ENCODE measurements around the gene PPWD1.

The PPWD1 gene

DNA sequence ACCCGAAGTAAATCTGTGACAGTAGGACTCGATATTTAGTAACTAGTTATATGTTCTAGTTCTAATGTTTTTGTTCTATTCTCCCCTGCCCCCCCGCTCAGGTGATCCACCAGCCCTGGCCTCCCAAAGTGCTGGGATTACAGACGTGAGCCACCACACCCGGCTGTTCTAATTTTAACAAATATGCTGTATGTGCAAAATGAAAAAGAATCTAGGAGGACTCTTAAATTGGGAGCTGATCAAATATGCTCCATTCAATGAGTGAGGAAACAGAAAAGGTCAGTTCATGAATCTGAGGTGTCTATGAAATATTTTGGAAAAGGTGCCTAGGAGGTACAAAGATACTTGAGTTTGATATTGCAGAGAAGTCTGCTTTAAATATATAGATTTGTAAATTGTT is 17.0 kb upstream of the PPWD1 start:
- H3K4me3 ChIP-seq (ENCODE audit: low read depth, low read length): no peak overlapping the region
- TF ChIP-seq, protein P1, sequence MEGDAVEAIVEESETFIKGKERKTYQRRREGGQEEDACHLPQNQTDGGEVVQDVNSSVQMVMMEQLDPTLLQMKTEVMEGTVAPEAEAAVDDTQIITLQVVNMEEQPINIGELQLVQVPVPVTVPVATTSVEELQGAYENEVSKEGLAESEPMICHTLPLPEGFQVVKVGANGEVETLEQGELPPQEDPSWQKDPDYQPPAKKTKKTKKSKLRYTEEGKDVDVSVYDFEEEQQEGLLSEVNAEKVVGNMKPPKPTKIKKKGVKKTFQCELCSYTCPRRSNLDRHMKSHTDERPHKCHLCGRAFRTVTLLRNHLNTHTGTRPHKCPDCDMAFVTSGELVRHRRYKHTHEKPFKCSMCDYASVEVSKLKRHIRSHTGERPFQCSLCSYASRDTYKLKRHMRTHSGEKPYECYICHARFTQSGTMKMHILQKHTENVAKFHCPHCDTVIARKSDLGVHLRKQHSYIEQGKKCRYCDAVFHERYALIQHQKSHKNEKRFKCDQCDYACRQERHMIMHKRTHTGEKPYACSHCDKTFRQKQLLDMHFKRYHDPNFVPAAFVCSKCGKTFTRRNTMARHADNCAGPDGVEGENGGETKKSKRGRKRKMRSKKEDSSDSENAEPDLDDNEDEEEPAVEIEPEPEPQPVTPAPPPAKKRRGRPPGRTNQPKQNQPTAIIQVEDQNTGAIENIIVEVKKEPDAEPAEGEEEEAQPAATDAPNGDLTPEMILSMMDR (IDR thresholded peaks at IDR 0.05; ENCODE audit: control insufficient read depth, extremely low read depth, insufficient read depth): no peak

DNA sequence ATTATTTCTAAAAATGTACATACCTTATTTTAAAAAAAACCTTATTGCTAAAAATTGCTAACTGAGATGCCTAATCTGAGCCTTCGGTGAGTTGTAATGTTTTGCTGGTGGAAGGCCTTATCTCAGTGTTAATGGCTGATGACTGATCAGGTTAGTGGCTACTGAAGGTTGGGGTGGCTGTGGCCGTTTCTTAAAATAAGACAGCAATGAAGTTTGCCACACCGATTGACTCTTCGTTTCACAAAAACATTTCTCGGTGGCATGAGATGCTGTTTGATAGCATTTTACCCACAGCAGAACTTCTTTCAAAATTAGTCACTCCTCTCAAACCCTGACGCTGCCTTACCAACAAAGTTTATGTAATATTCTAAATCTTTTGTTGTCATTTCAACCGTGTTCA is 14.8 kb upstream of the PPWD1 start:
- TF ChIP-seq, protein P1 (IDR thresholded peaks at IDR 0.05; ENCODE audit: control insufficient read depth, extremely low read depth, insufficient read depth): no peak
- no peak for DNase-seq (ENCODE audit: low read depth)
- H3K4me3 ChIP-seq (ENCODE audit: low read depth, low read length): no peak overlapping the region

More for the DNA sequence above, 17.0 kb upstream of the PPWD1 start:
- DNase-seq (ENCODE audit: low read depth): no peak

DNA sequence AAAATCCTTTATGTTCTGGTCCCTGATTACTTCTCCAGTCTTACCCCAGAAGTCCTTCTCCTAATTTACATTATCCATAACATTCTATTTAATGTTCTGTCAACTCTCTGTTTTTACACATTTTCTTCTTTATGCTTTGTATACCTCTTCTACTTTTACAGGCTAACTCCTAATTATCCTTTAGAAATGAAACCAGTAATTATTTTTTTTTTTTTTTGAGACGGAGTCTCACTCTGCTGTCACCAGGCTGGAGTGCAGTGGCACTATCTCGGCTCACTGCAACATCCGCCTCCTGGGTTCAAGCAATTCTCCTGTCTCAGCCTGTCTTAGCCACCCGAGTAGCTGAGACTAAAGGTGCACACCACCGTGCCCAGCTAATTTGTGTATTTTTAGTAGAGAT is 9.2 kb upstream of the PPWD1 start:
- H3K4me3 ChIP-seq (ENCODE audit: low read depth, low read length): no peak overlapping the region
- DNase-seq (ENCODE audit: low read depth): no peak
- TF ChIP-seq, protein P1 (IDR thresholded peaks at IDR 0.05; ENCODE audit: control insufficient read depth, extremely low read depth, insufficient read depth): no peak

DNA sequence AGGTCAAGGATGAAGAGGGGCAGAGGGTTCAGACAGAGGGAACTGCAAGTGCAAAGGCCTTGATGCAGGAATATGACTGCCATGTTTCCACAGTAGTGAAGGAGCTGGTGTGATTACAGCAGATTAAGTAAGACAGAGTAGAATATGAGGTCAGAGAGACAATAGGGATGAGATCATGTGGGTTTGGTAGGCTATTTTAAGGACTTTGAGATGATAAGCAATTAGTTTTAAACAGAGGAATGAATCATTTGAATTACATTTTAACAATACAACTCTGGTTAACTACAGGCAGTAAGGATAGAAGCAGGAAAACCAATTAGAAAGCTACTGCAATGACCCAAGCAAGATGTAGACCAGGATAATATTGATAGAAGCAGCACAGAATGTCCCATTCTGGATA is 7.8 kb upstream of the PPWD1 start:
- TF ChIP-seq, protein P1 (IDR thresholded peaks at IDR 0.05; ENCODE audit: control insufficient read depth, extremely low read depth, insufficient read depth): no peak
- no peak overlapping the region for H3K4me3 ChIP-seq (ENCODE audit: low read depth, low read length)
- DNase-seq (ENCODE audit: low read depth): no peak

DNA sequence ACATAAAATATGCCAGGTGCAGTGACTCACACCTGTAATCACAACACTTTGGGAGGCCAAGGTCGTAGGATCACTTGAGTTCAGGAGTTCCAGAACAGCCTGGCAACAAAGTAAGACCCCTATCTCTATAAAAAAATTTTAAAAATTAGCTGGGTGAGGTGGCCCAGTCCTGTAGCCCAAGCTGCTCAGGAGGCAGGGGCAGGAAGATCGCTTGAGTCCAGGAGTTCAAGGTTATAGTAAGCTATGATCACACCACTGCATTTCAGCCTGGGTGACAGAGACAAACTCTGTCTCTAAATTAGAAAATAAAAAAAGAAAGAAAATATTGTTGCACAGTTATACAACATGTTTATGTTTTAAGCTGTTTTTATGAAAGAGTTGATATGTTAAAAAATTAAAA is 6.9 kb upstream of the PPWD1 start:
- no peak for DNase-seq (ENCODE audit: low read depth)
- TF ChIP-seq, protein P1 (IDR thresholded peaks at IDR 0.05; ENCODE audit: control insufficient read depth, extremely low read depth, insufficient read depth): no peak
- no peak overlapping the region for H3K4me3 ChIP-seq (ENCODE audit: low read depth, low read length)

DNA sequence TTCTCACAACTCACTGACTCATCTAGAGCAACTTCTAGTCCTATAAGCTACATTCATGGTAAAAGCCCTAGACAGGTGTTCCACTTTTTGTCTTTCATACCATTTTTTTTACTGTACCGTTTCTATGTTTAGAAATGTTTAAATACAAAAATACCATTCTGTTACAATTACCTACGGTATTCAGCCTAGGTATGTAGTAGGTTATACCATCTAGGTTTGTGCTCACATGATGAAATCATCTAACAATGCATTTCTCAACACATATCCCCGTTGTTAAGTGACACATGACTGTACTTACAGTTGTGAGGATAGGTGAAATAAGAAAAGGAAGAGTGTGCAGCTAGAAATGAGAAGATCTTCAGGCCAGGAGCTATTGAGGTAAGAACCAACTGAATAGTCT is 6.4 kb upstream of the PPWD1 start:
- TF ChIP-seq, protein P1 (IDR thresholded peaks at IDR 0.05; ENCODE audit: control insufficient read depth, extremely low read depth, insufficient read depth): no peak

DNA sequence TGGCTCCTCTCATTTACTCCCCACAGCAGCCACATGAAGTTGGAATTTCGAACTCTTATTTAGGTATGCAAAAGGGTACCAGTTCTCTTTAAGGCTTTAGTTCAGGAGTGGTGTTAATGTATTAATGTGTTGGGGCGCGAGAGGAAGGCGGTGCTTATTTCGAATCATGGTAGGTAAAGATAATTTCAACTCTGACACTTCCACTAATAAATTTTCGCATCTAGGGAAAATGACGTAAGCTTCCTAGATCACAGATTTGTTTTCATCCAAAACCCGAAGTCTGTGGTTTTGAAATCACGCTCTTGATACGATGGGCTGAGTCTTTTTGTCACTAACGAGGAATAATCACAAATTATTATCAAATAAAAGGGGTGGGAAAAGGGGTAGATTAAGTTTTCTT is 681 bp downstream of the PPWD1 start:
- TF ChIP-seq, protein P1 (IDR thresholded peaks at IDR 0.05; ENCODE audit: control insufficient read depth, extremely low read depth, insufficient read depth): no peak
- DNase-seq (ENCODE audit: low read depth): no peak
- peak overlapping the region; percentile 78 for H3K4me3 ChIP-seq (ENCODE audit: low read depth, low read length)

More for the DNA sequence above, 6.4 kb upstream of the PPWD1 start:
- H3K4me3 ChIP-seq (ENCODE audit: low read depth, low read length): no peak overlapping the region
- DNase-seq (ENCODE audit: low read depth): no peak

Measured in LNCaP clone FGC (cell line).